ENCODE results near the gene MBD3.
A peak's percentile ranks its signal among the peaks of the same experiment; 100 is the strongest.

MBD3 gene

GRCh38 chr19:1567848-1568227 is 24.8 kb downstream of the MBD3 start:
- Histone ChIP-seq H3K79me2 (ENCODE audit: insufficient read depth, low read length) (no peaks in the 10 kb centered on the region), H3K9me3 (ENCODE audit: low read length) (no peaks in the 10 kb centered on the region), H3K9ac (ENCODE audit: low read length) (no peak overlapping the region), H3K9me2 (ENCODE audit: low read depth, low read length) (no peaks in the 10 kb centered on the region), H3F3A (ENCODE audit: insufficient read depth, low read length) (no peaks in the 10 kb centered on the region), H3K36me3 (ENCODE audit: insufficient read depth, low read length) (no peaks in the 10 kb centered on the region), H3K4me2 (ENCODE audit: low read length) (no peak overlapping the region), H2AFZ (ENCODE audit: low read length) (no peak overlapping the region), H4K20me1 (ENCODE audit: insufficient read depth, low read length) (no peaks in the 10 kb centered on the region), H3K27me3 (ENCODE audit: insufficient read depth, low read length) (no peaks in the 10 kb centered on the region), H3K4me3 (ENCODE audit: low read depth, low read length, poor library complexity, severe bottlenecking) (no peak overlapping the region), H3K4me1 (ENCODE audit: insufficient read depth, low read length, severe bottlenecking) (peaks cover 12% of the 10 kb centered on the region), H3K27ac (ENCODE audit: low read depth, low read length, poor library complexity, severe bottlenecking) (no peak overlapping the region)
- TF ChIP-seq CTCF (IDR thresholded peaks at IDR 0.05; ENCODE audit: low read length) (no peak), EZH2 (IDR thresholded peaks at IDR 0.05; ENCODE audit: borderline replicate concordance, low read length) (no peak)

GRCh38 chr19:1567116-1567847 is 25.4 kb downstream of the MBD3 start:
- Histone ChIP-seq H3K27ac (ENCODE audit: low read depth, low read length, poor library complexity, severe bottlenecking) (no peak overlapping the region), H3K36me3 (ENCODE audit: insufficient read depth, low read length) (no peaks in the 10 kb centered on the region), H3K9me3 (ENCODE audit: low read length) (no peaks in the 10 kb centered on the region), H4K20me1 (ENCODE audit: insufficient read depth, low read length) (no peaks in the 10 kb centered on the region), H3K4me3 (ENCODE audit: low read depth, low read length, poor library complexity, severe bottlenecking) (peak overlapping the region; percentile 75), H3K4me2 (ENCODE audit: low read length) (peak overlapping the region; percentile 92), H3K4me1 (ENCODE audit: insufficient read depth, low read length, severe bottlenecking) (peaks cover 12% of the 10 kb centered on the region), H3F3A (ENCODE audit: insufficient read depth, low read length) (no peaks in the 10 kb centered on the region), H2AFZ (ENCODE audit: low read length) (no peak overlapping the region), H3K9me2 (ENCODE audit: low read depth, low read length) (no peaks in the 10 kb centered on the region), H3K79me2 (ENCODE audit: insufficient read depth, low read length) (no peaks in the 10 kb centered on the region), H3K9ac (ENCODE audit: low read length) (peak overlapping the region; percentile 66), H3K27me3 (ENCODE audit: insufficient read depth, low read length) (no peaks in the 10 kb centered on the region)
- TF ChIP-seq CTCF (IDR thresholded peaks at IDR 0.05; ENCODE audit: low read length), result no peak
- TF ChIP-seq EZH2 (IDR thresholded peaks at IDR 0.05; ENCODE audit: borderline replicate concordance, low read length), result no peak

GRCh38 chr19:1566392-1567115 is 26.1 kb downstream of the MBD3 start:
- no peak for TF ChIP-seq CTCF (IDR thresholded peaks at IDR 0.05; ENCODE audit: low read length)
- peaks cover 12% of the 10 kb centered on the region for H3K4me1 ChIP-seq (ENCODE audit: insufficient read depth, low read length, severe bottlenecking)
- no peaks in the 10 kb centered on the region for H3F3A ChIP-seq (ENCODE audit: insufficient read depth, low read length)
- H3K4me3 ChIP-seq (ENCODE audit: low read depth, low read length, poor library complexity, severe bottlenecking), result peak overlapping the region; percentile 75
- H3K36me3 ChIP-seq (ENCODE audit: insufficient read depth, low read length), result no peaks in the 10 kb centered on the region
- H3K9me2 ChIP-seq (ENCODE audit: low read depth, low read length), result no peaks in the 10 kb centered on the region
- H3K27ac ChIP-seq (ENCODE audit: low read depth, low read length, poor library complexity, severe bottlenecking), result no peak overlapping the region
- no peaks in the 10 kb centered on the region for H4K20me1 ChIP-seq (ENCODE audit: insufficient read depth, low read length)
- H2AFZ ChIP-seq (ENCODE audit: low read length), result no peak overlapping the region
- no peaks in the 10 kb centered on the region for H3K27me3 ChIP-seq (ENCODE audit: insufficient read depth, low read length)
- H3K9ac ChIP-seq (ENCODE audit: low read length), result peak overlapping the region; percentile 66; the same call in 1 of the 2 replicates
- no peaks in the 10 kb centered on the region for H3K79me2 ChIP-seq (ENCODE audit: insufficient read depth, low read length)
- H3K4me2 ChIP-seq (ENCODE audit: low read length), result peak overlapping the region; percentile 92
- H3K9me3 ChIP-seq (ENCODE audit: low read length), result no peaks in the 10 kb centered on the region

Data from OCI-LY1 (cell line).